HEK293 (cell line): Measurements from ENCODE around the gene PLCG2.

ENCODE experiments used
- CTCF ChIA-PET: fragments of 350-600 bp; formaldehyde crosslinking; extraction: SDS; loops from one replicate; lab custom pipeline; 2021; ENCODE audit warnings: antibody characterized with exemption; lab: Yijun Ruan, JAX
- POLR2A ChIA-PET: fragments of 300-600 bp; formaldehyde crosslinking; extraction: SDS; loops from one replicate; lab custom pipeline; 2020; ENCODE audit warnings: antibody characterized with exemption, inconsistent platforms; lab: Yijun Ruan, JAX
- H3K27ac ChIP-seq: fragments of 200-500 bp; sonication (Bioruptor generic); 2 replicates; pipeline ENCODE4 v1.5.1; 2014; ENCODE audit warnings: low read depth, low read length, control low read depth, inconsistent platforms; ENCODE audit errors: extremely low read depth
- H3K36me3 ChIP-seq, 2 experiments: fragments of 200-500 bp in 1 of 2; sonication (Bioruptor generic) in 1 of 2; 1 replicate in 1 of 2; 2 replicates in 1 of 2; pipeline ENCODE4 v1.5.1; 2014 to 2017; ENCODE audit warnings: inconsistent platforms in 2 of 2, low read length in 2 of 2; ENCODE audit not compliant: control insufficient read depth in 2 of 2, insufficient read depth in 1 of 2
- H3K4me1 ChIP-seq: fragments of 200-500 bp; sonication (Bioruptor generic); 2 replicates; pipeline ENCODE4 v1.5.1; 2014; ENCODE audit warnings: mild to moderate bottlenecking, low read length, inconsistent platforms; ENCODE audit not compliant: control insufficient read depth, insufficient read depth
- H3K4me3 ChIP-seq: 2 replicates; pipeline ENCODE4 v1.5.1; 2011; ENCODE audit warnings: low read depth, mild to moderate bottlenecking, control low read depth, low read length, moderate library complexity
- H3K9me3 ChIP-seq: fragments of 200-500 bp; sonication (Bioruptor generic); 2 replicates; pipeline ENCODE4 v1.5.1; 2014; ENCODE audit warnings: low read depth, low read length, inconsistent platforms; ENCODE audit not compliant: control insufficient read depth, insufficient read depth
- PRDM1 ChIP-seq: fragments of 450-650 bp; formaldehyde crosslinking; IDR thresholded peaks from 2 replicates; pipeline ENCODE4; 2016; ENCODE audit warnings: missing biosample characterization, missing genetic modification characterization
- ZBTB17 ChIP-seq: fragments of 450-650 bp; formaldehyde crosslinking; IDR thresholded peaks from 2 replicates; pipeline ENCODE4 v1.5.1; 2016; ENCODE audit warnings: missing biosample characterization, missing genetic modification characterization
- ZBTB49 ChIP-seq: fragments of 450-650 bp; formaldehyde crosslinking; IDR thresholded peaks from 2 replicates; pipeline ENCODE4 v1.5.1; 2016; ENCODE audit warnings: missing biosample characterization, missing genetic modification characterization, low read depth
- ZBTB6 ChIP-seq: fragments of 450-650 bp; formaldehyde crosslinking; IDR thresholded peaks from 2 replicates; pipeline ENCODE4 v1.5.1; 2017; ENCODE audit warnings: missing biosample characterization, missing genetic modification characterization
- ZFP37 ChIP-seq: fragments of 450-650 bp; formaldehyde crosslinking; IDR thresholded peaks from 2 replicates; pipeline ENCODE4 v1.5.1; 2016; ENCODE audit warnings: missing biosample characterization, missing genetic modification characterization
- ZNF132 ChIP-seq: fragments of 450-650 bp; formaldehyde crosslinking; IDR thresholded peaks from 2 replicates; pipeline ENCODE4 v1.5.1; 2017; ENCODE audit warnings: missing biosample characterization, missing genetic modification characterization, borderline replicate concordance
- ZNF280C ChIP-seq: fragments of 450-650 bp; formaldehyde crosslinking; IDR thresholded peaks from 2 replicates; pipeline ENCODE4 v1.5.1; 2016; ENCODE audit warnings: missing biosample characterization, missing genetic modification characterization
- ZNF280D ChIP-seq: fragments of 450-650 bp; formaldehyde crosslinking; IDR thresholded peaks from 2 replicates; pipeline ENCODE4 v1.5.1; 2016; ENCODE audit warnings: missing biosample characterization, missing genetic modification characterization
- ZNF311 ChIP-seq: fragments of 450-650 bp; formaldehyde crosslinking; IDR thresholded peaks from 2 replicates; pipeline ENCODE4 v1.5.1; 2017; ENCODE audit warnings: missing biosample characterization, missing genetic modification characterization, borderline replicate concordance
- ZNF341 ChIP-seq: fragments of 450-650 bp; formaldehyde crosslinking; IDR thresholded peaks from 2 replicates; pipeline ENCODE4; 2016; ENCODE audit warnings: low read depth, missing biosample characterization, missing genetic modification characterization
- ZNF350 ChIP-seq: fragments of 450-650 bp; formaldehyde crosslinking; IDR thresholded peaks from 2 replicates; pipeline ENCODE4 v1.5.0; 2017; ENCODE audit warnings: missing biosample characterization, mild to moderate bottlenecking, missing genetic modification characterization
- ZNF501 ChIP-seq: fragments of 450-650 bp; formaldehyde crosslinking; IDR thresholded peaks from 2 replicates; pipeline ENCODE4 v1.5.1; 2016; ENCODE audit warnings: missing biosample characterization, missing genetic modification characterization
- ZNF521 ChIP-seq: fragments of 450-650 bp; formaldehyde crosslinking; IDR thresholded peaks from 2 replicates; pipeline ENCODE4 v1.5.1; 2017; ENCODE audit warnings: missing biosample characterization, mild to moderate bottlenecking, missing genetic modification characterization
- ZNF530 ChIP-seq: fragments of 450-650 bp; formaldehyde crosslinking; IDR thresholded peaks from 2 replicates; pipeline ENCODE4 v1.5.1; 2016; ENCODE audit warnings: low read depth, missing biosample characterization, missing genetic modification characterization
- ZNF571 ChIP-seq: fragments of 450-650 bp; formaldehyde crosslinking; IDR thresholded peaks from 2 replicates; pipeline ENCODE4 v1.5.0; 2017; ENCODE audit warnings: missing biosample characterization, missing genetic modification characterization
- ZNF621 ChIP-seq: fragments of 450-650 bp; formaldehyde crosslinking; IDR thresholded peaks from 2 replicates; pipeline ENCODE4 v1.5.1; 2017; ENCODE audit warnings: missing biosample characterization, missing genetic modification characterization
- ZNF658 ChIP-seq: fragments of 450-650 bp; formaldehyde crosslinking; IDR thresholded peaks from 2 replicates; pipeline ENCODE4; 2016; ENCODE audit warnings: missing biosample characterization, missing genetic modification characterization
- ZNF677 ChIP-seq: fragments of 450-650 bp; IDR thresholded peaks from 2 replicates; pipeline ENCODE4 v1.5.0; 2018; ENCODE audit warnings: missing biosample characterization, mild to moderate bottlenecking, missing genetic modification characterization, moderate library complexity

Gene PLCG2

GRCh38 chr16:81987121-81987520 is 208.0 kb downstream of the PLCG2 start:
- H3K4me3 ChIP-seq = no peak overlapping the region
- H3K27ac ChIP-seq = no peak overlapping the region
- no peaks in the 10 kb centered on the region for H3K9me3 ChIP-seq
- TF ChIP-seq ZNF280C (tag by site-specific recombination) (no peak), ZNF350 (tag by site-specific recombination) (no peak), ZNF311 (no peak), ZBTB17 (tag by site-specific recombination) (no peak)
- H3K36me3 ChIP-seq = no peaks in the 10 kb centered on the region
- ChIA-PET CTCF (interaction anchor here (0.6 to 1.1 kb wide), 2 partner anchors 10 to 100 kb away, joined by 3 to 4 read pairs; no protein-coding TSS in a partner anchor), POLR2A (no interaction called here)
- no peaks in the 10 kb centered on the region for H3K4me1 ChIP-seq

- CTCF ChIA-PET = interaction anchor here (0.6 kb wide), 1 partner anchor 101 kb away, joined by 3 read pairs; no protein-coding TSS in a partner anchor
- TF ChIP-seq ZFP37 (tag by site-specific recombination) (no peak), ZNF530 (tag by site-specific recombination) (no peak), ZNF621 (tag by site-specific recombination) (no peak), ZNF341 (no peak), ZNF280D (tag by site-specific recombination) (no peak), ZNF132 (tag by site-specific recombination) (no peak), ZNF501 (no peak), ZBTB6 (no peak), ZNF571 (tag by site-specific recombination) (no peak), ZNF677 (tag by site-specific recombination) (no peak), ZBTB49 (tag by site-specific recombination) (no peak), ZNF658 (tag by site-specific recombination) (no peak), PRDM1 (no peak), ZNF521 (no peak)
- Histone ChIP-seq H3K4me3 (no peak overlapping the region), H3K36me3 (no peaks in the 10 kb centered on the region), H3K9me3 (no peaks in the 10 kb centered on the region), H3K4me1 (no peaks in the 10 kb centered on the region), H3K27ac (no peak overlapping the region)
- POLR2A ChIA-PET = no interaction called here
These were observed 208.6 kb downstream of the PLCG2 start for GRCh38 chr16:81987706-81988105.
